ENCODE data around the gene CPNE4.
"Not testable (repeated sequence)": the region's sequence is repeated elsewhere in the genome, so short reads cannot be mapped to it uniquely, and the experiment has no call there.

The CPNE4 gene

GRCh38 chr3:132034486-132035464, at the start of gene CPNE4:
TSS of gene CPNE4 (minus strand) at chr3:132035014.
- DNase-seq, result peak; percentile 84 to 87

- DNase-seq, result no peak
Observed at GRCh38 chr3:132083583-132084279, 48.9 kb upstream of the CPNE4 start.

GRCh38 chr3:132083159-132083558, 48.3 kb upstream of the CPNE4 start:
- DNase-seq, result no peak

GRCh38 chr3:132079147-132079546, 44.3 kb upstream of the CPNE4 start:
- DNase-seq, result no peak

- no peak for DNase-seq
Observed at GRCh38 chr3:132073771-132074170, 39.0 kb upstream of the CPNE4 start.

GRCh38 chr3:132071043-132071442, 36.2 kb upstream of the CPNE4 start:
- DNase-seq, result no peak

GRCh38 chr3:132064114-132064513, 29.3 kb upstream of the CPNE4 start:
- DNase-seq, result no peak

GRCh38 chr3:132062535-132062934, 27.7 kb upstream of the CPNE4 start:
- no peak for DNase-seq

GRCh38 chr3:132055872-132056271, 21.1 kb upstream of the CPNE4 start:
- no peak for DNase-seq

GRCh38 chr3:132047209-132047608, 12.4 kb upstream of the CPNE4 start:
- no peak for DNase-seq

GRCh38 chr3:132044874-132045273, 10.1 kb upstream of the CPNE4 start:
- DNase-seq, result not testable (repeated sequence)

GRCh38 chr3:132042681-132043080, 7.9 kb upstream of the CPNE4 start:
- no peak for DNase-seq

- peak; percentile 28 to 55 for DNase-seq
Observed at GRCh38 chr3:132038198-132038825, 3.5 kb upstream of the CPNE4 start.

GRCh38 chr3:132037581-132037980, 2.8 kb upstream of the CPNE4 start:
- DNase-seq, result no peak

GRCh38 chr3:132037056-132037455, 2.2 kb upstream of the CPNE4 start:
- DNase-seq, result no peak

- no peak for DNase-seq
Observed at GRCh38 chr3:132034097-132034485, 723 bp downstream of the CPNE4 start.

- no peak for DNase-seq
Observed at GRCh38 chr3:132033471-132033870, 1.3 kb downstream of the CPNE4 start.

GRCh38 chr3:132032959-132033358, 1.9 kb downstream of the CPNE4 start:
- DNase-seq, result no peak

- peak; percentile 79 to 91 for DNase-seq
Observed at GRCh38 chr3:132029182-132029902, 5.5 kb downstream of the CPNE4 start.

- DNase-seq, result no peak
Observed at GRCh38 chr3:132022914-132023313, 11.9 kb downstream of the CPNE4 start.

- no peak for DNase-seq
Observed at GRCh38 chr3:132020058-132020457, 14.8 kb downstream of the CPNE4 start.

GRCh38 chr3:132017137-132017536, 17.7 kb downstream of the CPNE4 start:
- DNase-seq, result no peak
